B cell (primary cell): ENCODE measurements around the gene CYP2U1. TPM values are rescaled to one million over a fixed set of nuclear protein-coding genes. Genes with fewer than 3 reads are reported as not detected.

Experiments used
- ATAC-seq: fragments of 200-7000 bp; cut with Tn5 transposase; one replicate; pipeline ENCODE4 v1.10.0; 2021; ENCODE audit warnings: low read depth, mild to moderate bottlenecking, moderate number of reproducible peaks, moderate library complexity
- CTCF ChIA-PET: fragments of 350-600 bp; sonication (Branson Sonifier 250); formaldehyde crosslinking; loops from one replicate; lab custom pipeline; 2021; ENCODE audit warnings: antibody characterized with exemption, inconsistent platforms; lab: Charles Lee
- POLR2A ChIA-PET: fragments of 350-600 bp; sonication (Branson Sonifier 250); formaldehyde crosslinking; loops from one replicate; lab custom pipeline; 2021; ENCODE audit warnings: antibody characterized with exemption; lab: Charles Lee
- DNase-seq: peaks from one replicate; pipeline ENCODE4 v3.0.0; 2013
- H2AFZ ChIP-seq: 2 replicates; pipeline ENCODE4 v1.6.1; 2012; ENCODE audit warnings: mild to moderate bottlenecking, low read depth, low read length; ENCODE audit not compliant: insufficient read depth, poor library complexity, severe bottlenecking
- H3K27ac ChIP-seq, 2 donors: 1 replicate in 1 of 2; 2 replicates in 1 of 2; pipeline ENCODE4 v1.5.1; 2012 to 2013; ENCODE audit warnings: low read length in 2 of 2, mild to moderate bottlenecking in 2 of 2, moderate library complexity in 1 of 2
- H3K27me3 ChIP-seq, 4 experiments: fragments of 200-600 bp in 1 of 4; sonication (generic) in 1 of 4; replicated peaks in 1 of 4; 1 replicate in 2 of 4; 2 replicates in 2 of 4; pipeline versions ENCODE4 v1.6.1 to v1.7.0; 2013 to 2016; ENCODE audit warnings: low read length in 3 of 4, mild to moderate bottlenecking in 2 of 4, mixed read lengths in 1 of 4, moderate library complexity in 1 of 4; ENCODE audit not compliant: insufficient read depth in 4 of 4, control insufficient read depth in 3 of 4; ENCODE audit errors: control extremely low read depth in 1 of 4
- H3K36me3 ChIP-seq, 2 experiments: replicated peaks in 1 of 2; 1 replicate in 1 of 2; 2 replicates in 1 of 2; pipeline versions ENCODE4 v1.6.1 to v1.7.1; 2013; ENCODE audit warnings: low read length in 1 of 2; ENCODE audit not compliant: insufficient read depth in 2 of 2, control insufficient read depth in 1 of 2; ENCODE audit errors: control extremely low read depth in 1 of 2, extremely low read depth in 1 of 2
- H3K4me1 ChIP-seq, 2 donors: fragments of 200-600 bp in 1 of 2; sonication (generic) in 1 of 2; 1 replicate in 1 of 2; 2 replicates in 1 of 2; pipeline versions ENCODE4 v1.5.1 to v1.6.1; 2013 to 2017; ENCODE audit warnings: low read length in 2 of 2; ENCODE audit not compliant: control insufficient read depth in 2 of 2, insufficient read depth in 2 of 2
- H3K4me2 ChIP-seq: replicated peaks from 2 replicates; pipeline ENCODE3; 2012; ENCODE audit warnings: mild to moderate bottlenecking, low read depth, low read length; ENCODE audit not compliant: poor library complexity, severe bottlenecking
- H3K4me3 ChIP-seq, 5 experiments: fragments of 200-600 bp in 1 of 5; sonication (generic) in 1 of 5; 1 replicate in 3 of 5; 2 replicates in 2 of 5; pipeline versions ENCODE4 v1.5.1 to v1.7.0; 2011 to 2016; ENCODE audit warnings: low read length in 4 of 5, mild to moderate bottlenecking in 4 of 5, low read depth in 2 of 5, control low read depth in 1 of 5, moderate library complexity in 1 of 5; ENCODE audit not compliant: insufficient read depth in 1 of 5; ENCODE audit errors: control extremely low read depth in 1 of 5, extremely low read depth in 1 of 5
- H3K79me2 ChIP-seq: fragments of 200-600 bp; sonication (generic); one replicate; pipeline ENCODE4 v1.6.0; 2016; ENCODE audit warnings: low read length; ENCODE audit not compliant: control insufficient read depth, insufficient read depth
- H3K9ac ChIP-seq: fragments of 200-600 bp; sonication (generic); 2 replicates; pipeline ENCODE4 v1.6.1; 2017; ENCODE audit warnings: mild to moderate bottlenecking, low read length, moderate library complexity
- H3K9me3 ChIP-seq, 3 donors: one replicate each; pipeline versions ENCODE4 v1.6.1 to v1.7.1; 2013; ENCODE audit warnings: low read length in 2 of 3; ENCODE audit not compliant: control insufficient read depth in 2 of 3, insufficient read depth in 1 of 3; ENCODE audit errors: control extremely low read depth in 1 of 3
- H4K20me1 ChIP-seq: 2 replicates; pipeline ENCODE4 v1.6.0; 2012; ENCODE audit warnings: mild to moderate bottlenecking, low read length; ENCODE audit not compliant: insufficient read depth, control insufficient read depth, poor library complexity, severe bottlenecking
- H3K27ac Mint-ChIP-seq: one replicate; pipeline ENCODE4 v1.8.0; 2021; ENCODE audit warnings: mixed read lengths
- H3K27me3 Mint-ChIP-seq: one replicate; pipeline ENCODE4 v1.8.0; 2021; ENCODE audit warnings: mixed read lengths
- H3K4me1 Mint-ChIP-seq: one replicate; pipeline ENCODE4 v1.8.0; 2021; ENCODE audit warnings: mixed read lengths
- H3K4me3 Mint-ChIP-seq: one replicate; pipeline ENCODE4 v1.8.0; 2021; ENCODE audit warnings: mixed read lengths
- H3K9me3 Mint-ChIP-seq: one replicate; pipeline ENCODE4 v1.8.0; 2022; ENCODE audit warnings: mixed read lengths; ENCODE audit not compliant: insufficient read depth
- CTCF ChIP-seq: fragments of 200-600 bp; IDR thresholded peaks from one replicate; pipeline ENCODE4 v1.8.0; 2022; ENCODE audit warnings: antibody characterized with exemption, mild to moderate bottlenecking
- EZH2 ChIP-seq: IDR thresholded peaks from 2 replicates; pipeline ENCODE4 v1.6.1; 2012; ENCODE audit warnings: borderline replicate concordance, low read depth, mild to moderate bottlenecking, moderate library complexity, low read length; ENCODE audit not compliant: insufficient read depth, poor library complexity, severe bottlenecking
- WGBS: methylation state at CpG from one replicate; pipeline ENCODE4 v1.1.5; 2013; ENCODE audit warnings: missing lambda C conversion rate; ENCODE audit not compliant: insufficient coverage; 5-methylcytosine and 5-hydroxymethylcytosine counted together
- intact Hi-C: fragments of 100-400 bp; cut with micrococcal nuclease; formaldehyde crosslinking; loops from one replicate; pipeline ENCODE4 v1.10.0; 2022
- polyA plus RNA-seq: library from polyadenylated mRNA; depleted of rRNA; stranded (reverse); fragments of >200 nt; gene quantifications from 2 replicates; pipeline ENCODE4 v1.2.3, GENCODE V29; 2012
- total RNA-seq, 2 donors: library from RNA; stranded (reverse); fragments of 120-200 nt in 1 of 2; gene quantifications; 1 replicate in 1 of 2; 2 replicates in 1 of 2; pipeline versions ENCODE4 v1.2.3 to v1.2.4, GENCODE V29; 2013 to 2022

CYP2U1 gene
- total and polyA plus RNA-seq, 2 donors (not counting 1 experiment from before 2014, with no cell fraction given) = 6.1 to 17.6 TPM

GRCh38 chr4:107916623-107917022, 14.7 kb upstream of the CYP2U1 start:
- Mint-ChIP-seq H3K27ac (no peak overlapping the region), H3K9me3 (peaks cover 8% of the 10 kb centered on the region), H3K4me1 (peaks cover 2% of the 10 kb centered on the region), H3K4me3 (no peak overlapping the region), H3K27me3 (peaks cover 10% of the 10 kb centered on the region)
- Histone ChIP-seq H3K36me3 (no peaks in the 10 kb centered on the region), H3K4me3 (no peak overlapping the region), H3K4me1 (no peaks in the 10 kb centered on the region), H3K9ac (no peak overlapping the region), H3K9me3 (peaks cover 4 to 11% (median 4%) of the 10 kb centered on the region in 3 donors), H2AFZ (no peak overlapping the region), H3K27ac (no peak overlapping the region), H3K27me3 (peaks cover 0 to under 1% (median 0%) of the 10 kb centered on the region in 4 experiments), H3K4me2 (no peak overlapping the region), H4K20me1 (no peaks in the 10 kb centered on the region), H3K79me2 (no peaks in the 10 kb centered on the region)
- ChIA-PET CTCF (interaction anchor here (2.4 kb wide), 1 partner anchor 158 kb away, joined by 7 read pairs; no protein-coding TSS in a partner anchor), POLR2A (no interaction called here)
- intact Hi-C loops = no loop called here
- no peak for DNase-seq
- no peak for ATAC-seq
- no peak for TF ChIP-seq EZH2
- no peak for TF ChIP-seq CTCF

- Mint-ChIP-seq H3K4me3 (no peak overlapping the region), H3K27ac (no peak overlapping the region), H3K27me3 (peaks cover 10% of the 10 kb centered on the region), H3K9me3 (peaks cover 8% of the 10 kb centered on the region), H3K4me1 (peaks cover 2% of the 10 kb centered on the region)
- Histone ChIP-seq H3K4me2 (no peak overlapping the region), H3K79me2 (no peaks in the 10 kb centered on the region), H3K27ac (no peak overlapping the region), H3K9me3 (peaks cover 4 to 11% (median 4%) of the 10 kb centered on the region in 3 donors), H3K4me1 (no peaks in the 10 kb centered on the region), H3K4me3 (no peak overlapping the region), H3K27me3 (peaks cover 0 to 3% (median 0%) of the 10 kb centered on the region in 4 experiments), H4K20me1 (no peaks in the 10 kb centered on the region), H3K36me3 (no peaks in the 10 kb centered on the region), H3K9ac (no peak overlapping the region), H2AFZ (no peak overlapping the region)
- WGBS = no CpG with 5 or more reads among the region's 2 CpGs
- TF ChIP-seq EZH2 (no peak), CTCF (no peak)
- CTCF ChIA-PET = interaction anchor here (2.4 kb wide), 1 partner anchor 159 kb away, joined by 7 read pairs; no protein-coding TSS in a partner anchor
- no peak for DNase-seq
- no peak for ATAC-seq
- intact Hi-C loops = no loop called here
- POLR2A ChIA-PET = no interaction called here
Measured at GRCh38 chr4:107917500-107917899, 13.8 kb upstream of the CYP2U1 start.
